Esophagus squamous epithelium (tissue), 5 donors: ENCODE measurements around the gene TRMT61A. TPM values are rescaled to one million over a fixed set of nuclear protein-coding genes. Genes with fewer than 3 reads are reported as not detected.

Experiments
- DNase-seq: peaks from one replicate; lab custom pipeline; 2025; lab: John Stamatoyannopoulos, UW
- H3K27ac ChIP-seq, 4 donors: fragments of 200-600 bp; sonication (generic); one replicate each; pipeline ENCODE4 v1.5.1; 2016 to 2019; ENCODE audit warnings: mild to moderate bottlenecking in 1 of 4
- H3K27me3 ChIP-seq, 4 donors: fragments of 200-600 bp; sonication (generic); 1 replicate in 3 of 4; 2 replicates in 1 of 4; pipeline versions ENCODE4 v1.5.1 to v1.6.0; 2017 to 2021; ENCODE audit warnings: antibody characterized with exemption in 1 of 4
- H3K36me3 ChIP-seq, 3 donors: fragments of 200-600 bp; sonication (generic); one replicate each; pipeline ENCODE4 v1.5.1; 2016 to 2019
- H3K4me1 ChIP-seq, 3 donors: fragments of 200-600 bp; sonication (generic); one replicate each; pipeline ENCODE4 v1.5.1; 2017 to 2019
- H3K4me3 ChIP-seq, 4 donors: fragments of 200-600 bp; sonication (generic); 1 replicate in 3 of 4; 2 replicates in 1 of 4; pipeline ENCODE4 v1.5.1; 2016 to 2019; ENCODE audit warnings: mild to moderate bottlenecking in 2 of 4, moderate library complexity in 1 of 4
- H3K9me3 ChIP-seq, 3 donors: fragments of 200-600 bp; sonication (generic); one replicate each; pipeline ENCODE4 v1.5.1; 2016 to 2019
- POLR2A ChIP-seq, 4 donors: fragments of 450-650 bp; IDR thresholded peaks; one replicate each; pipeline ENCODE4 v1.6.1; 2017; ENCODE audit warnings: antibody characterized with exemption in 4 of 4, mild to moderate bottlenecking in 4 of 4, moderate library complexity in 3 of 4
- WGBS, 2 donors: methylation state at CpG; one replicate each; pipeline ENCODE4 v1.1.5; 2018; 5-methylcytosine and 5-hydroxymethylcytosine counted together
- intact Hi-C: fragments of 100-400 bp; cut with DNase I; formaldehyde crosslinking; loops from one replicate; pipeline ENCODE4 v1.15.0; 2022
- small RNA-seq, 4 donors: library from RNA; depleted of rRNA; stranded (forward); fragments of <200 nt; gene quantifications; one replicate each; pipeline ENCODE3, GENCODE V24; 2016
- total RNA-seq, 4 donors: library from RNA; depleted of rRNA; stranded (reverse); fragments of >200 nt; gene quantifications; one replicate each; pipeline ENCODE4 v1.1.0, GENCODE V29; 2016
- TF ChIP-seq, protein P1 (sequence below), 6 experiments: fragments of 450-650 bp in 4 of 6; fragments of 200-600 bp in 2 of 6; sonication (generic) in 2 of 6; IDR thresholded peaks; one replicate each; pipeline ENCODE4 v1.5.1; 2016 to 2019; ENCODE audit warnings: antibody characterized with exemption in 6 of 6, mild to moderate bottlenecking in 4 of 6, moderate library complexity in 4 of 6
- donor health status: DM: yes; HTN: yes; CAD: no.

The TRMT61A gene
- total RNA-seq, 4 donors from 2014 or later, result 7.7 to 20.6 (median 9.9) TPM

DNA sequence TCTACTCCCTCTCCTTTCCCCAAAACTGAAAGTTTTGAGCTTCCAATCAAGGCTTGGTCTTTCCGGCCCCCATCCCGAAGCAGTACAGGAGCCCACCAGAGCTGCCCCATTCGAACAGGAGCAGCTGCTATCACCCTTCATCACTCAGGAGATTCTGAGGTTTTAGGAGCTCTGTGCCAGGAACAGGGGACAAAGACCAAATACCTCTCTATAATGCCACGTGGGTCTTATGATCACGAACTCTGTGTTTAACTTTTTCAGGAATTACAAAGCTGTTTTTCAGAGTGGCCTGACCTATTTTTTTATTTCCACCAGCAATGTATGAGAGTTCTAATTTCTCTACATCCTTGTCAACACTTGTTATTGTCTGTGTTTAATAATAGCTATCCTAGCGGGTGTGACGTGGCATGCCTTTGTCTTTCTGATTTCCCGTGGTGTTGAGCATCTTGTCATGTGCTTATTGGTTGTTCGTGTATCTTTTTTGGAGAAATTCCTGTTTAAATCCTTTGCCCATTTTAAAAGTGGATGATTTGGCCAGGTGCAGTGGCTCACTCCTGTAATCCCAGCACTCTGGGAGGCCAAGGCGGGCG, 55.4 kb downstream of the TRMT61A start:
- Histone ChIP-seq H3K4me3 (no peak overlapping the region), H3K27me3 (no peaks in the 10 kb centered on the region), H3K27ac (no peak overlapping the region), H3K36me3 (peaks cover 0 to 45% (median 0%) of the 10 kb centered on the region in 3 donors), H3K4me1 (peaks cover 9 to 21% (median 12%) of the 10 kb centered on the region in 3 donors), H3K9me3 (no peaks in the 10 kb centered on the region)
- TF ChIP-seq POLR2A (IDR thresholded peaks at IDR 0.05), result no peak
- TF ChIP-seq, protein P1, sequence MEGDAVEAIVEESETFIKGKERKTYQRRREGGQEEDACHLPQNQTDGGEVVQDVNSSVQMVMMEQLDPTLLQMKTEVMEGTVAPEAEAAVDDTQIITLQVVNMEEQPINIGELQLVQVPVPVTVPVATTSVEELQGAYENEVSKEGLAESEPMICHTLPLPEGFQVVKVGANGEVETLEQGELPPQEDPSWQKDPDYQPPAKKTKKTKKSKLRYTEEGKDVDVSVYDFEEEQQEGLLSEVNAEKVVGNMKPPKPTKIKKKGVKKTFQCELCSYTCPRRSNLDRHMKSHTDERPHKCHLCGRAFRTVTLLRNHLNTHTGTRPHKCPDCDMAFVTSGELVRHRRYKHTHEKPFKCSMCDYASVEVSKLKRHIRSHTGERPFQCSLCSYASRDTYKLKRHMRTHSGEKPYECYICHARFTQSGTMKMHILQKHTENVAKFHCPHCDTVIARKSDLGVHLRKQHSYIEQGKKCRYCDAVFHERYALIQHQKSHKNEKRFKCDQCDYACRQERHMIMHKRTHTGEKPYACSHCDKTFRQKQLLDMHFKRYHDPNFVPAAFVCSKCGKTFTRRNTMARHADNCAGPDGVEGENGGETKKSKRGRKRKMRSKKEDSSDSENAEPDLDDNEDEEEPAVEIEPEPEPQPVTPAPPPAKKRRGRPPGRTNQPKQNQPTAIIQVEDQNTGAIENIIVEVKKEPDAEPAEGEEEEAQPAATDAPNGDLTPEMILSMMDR (IDR thresholded peaks at IDR 0.05), result no peak
- 84 to 87% methylated on average over 9 to 11 of the region's 11 CpGs for WGBS, 2 donors
- intact Hi-C loops, result no loop called here
- DNase-seq, result no peak

Small RNA genes lying within 50 kb of the gene (small RNA-seq; reads per million reads assigned to genes)
- gene RNU4-68P (0 to 18.6 (median 0) reads per million in 4 donors), gene RNU7-160P (0 reads per million in 4 donors)

Other genes with a start within 250 kb of the TRMT61A start
- 100 to 1,000 TPM; 157 to 273 (median 211) TPM for gene EIF5, start 195.0 kb upstream of the TRMT61A start, total RNA-seq
- 100 to 1,000 TPM in 1 of 4 donors, 10 to 100 TPM in 3; 44.4 to 112 (median 67.5) TPM for gene MARK3, start 143.8 kb upstream of the TRMT61A start, total RNA-seq
- 100 to 1,000 TPM in 1 of 4 donors, 10 to 100 TPM in 3; 27.2 to 204 (median 37.6) TPM for gene CKB, start 6.4 kb upstream of the TRMT61A start, total RNA-seq
- gene BAG5, start 33.5 kb downstream of the TRMT61A start, total RNA-seq, result 10 to 100 TPM; 24.8 to 32.4 (median 28.5) TPM
- 10 to 100 TPM; 18.2 to 28.7 (median 22.7) TPM for gene COA8, start 33.8 kb downstream of the TRMT61A start, total RNA-seq
- 100 to 1,000 TPM; 101 to 285 (median 194) TPM for gene KLC1, start 100.0 kb downstream of the TRMT61A start, total RNA-seq
- gene XRCC3, start 186.3 kb downstream of the TRMT61A start, total RNA-seq, result 10 to 100 TPM; 10.9 to 17.8 (median 12.6) TPM
- gene ZFYVE21, start 186.6 kb downstream of the TRMT61A start, total RNA-seq, result 100 to 1,000 TPM in 2 of 4 donors, 10 to 100 TPM in 2; 69.5 to 134 (median 89.3) TPM